GM12878 (cell line): Measurements from ENCODE around the gene DMKN. TPM values are rescaled to one million over a fixed set of nuclear protein-coding genes. Genes with fewer than 3 reads are reported as not detected.

ENCODE experiments used
- ATF3 ChIP-seq: IDR thresholded peaks from 2 replicates; pipeline ENCODE4 v1.6.1; 2011; ENCODE audit warnings: low read depth, mild to moderate bottlenecking, low read length, moderate library complexity, borderline replicate concordance; ENCODE audit errors: extremely low read depth
- E4F1 ChIP-seq: fragments of 450-650 bp; IDR thresholded peaks from 2 replicates; pipeline ENCODE4 v1.6.1; 2018; ENCODE audit warnings: borderline replicate concordance, mild to moderate bottlenecking; ENCODE audit not compliant: partially characterized antibody
- GABPA ChIP-seq: IDR thresholded peaks from 2 replicates; pipeline ENCODE4 v1.6.1; 2014; ENCODE audit warnings: antibody characterized with exemption, low read depth, mild to moderate bottlenecking, inconsistent platforms
- IKZF1 ChIP-seq: fragments of 450-650 bp; conservative IDR thresholded peaks from 2 replicates; pipeline ENCODE4 v1.6.1; 2017; ENCODE audit warnings: antibody characterized with exemption, mild to moderate bottlenecking
- JUND ChIP-seq: IDR thresholded peaks from 2 replicates; pipeline ENCODE4 v1.6.1; 2012; ENCODE audit warnings: low read depth, mild to moderate bottlenecking, low read length, improper control_type of control experiment, moderate library complexity
- KLF5 ChIP-seq: fragments of 450-650 bp; IDR thresholded peaks from 2 replicates; pipeline ENCODE4 v1.6.1; 2014; ENCODE audit warnings: mild to moderate bottlenecking; ENCODE audit not compliant: partially characterized antibody
- MAX ChIP-seq: IDR thresholded peaks from 2 replicates; pipeline ENCODE4 v1.6.1; 2012; ENCODE audit warnings: low read depth, low read length, improper control_type of control experiment
- NFYB ChIP-seq: IDR thresholded peaks from 2 replicates; pipeline ENCODE4 v1.6.1; 2011; ENCODE audit warnings: low read depth, mild to moderate bottlenecking, low read length, improper control_type of control experiment, moderate library complexity; ENCODE audit not compliant: insufficient read depth
- RELB ChIP-seq: fragments of 450-650 bp; IDR thresholded peaks from 2 replicates; pipeline ENCODE4 v1.6.1; 2017; ENCODE audit warnings: low read depth, mild to moderate bottlenecking, moderate library complexity
- RFX5 ChIP-seq: IDR thresholded peaks from 2 replicates; pipeline ENCODE4 v1.6.1; 2011; ENCODE audit warnings: low read depth, low read length, improper control_type of control experiment
- SMAD5 ChIP-seq: IDR thresholded peaks from 2 replicates; pipeline ENCODE4 v1.6.1; 2016; ENCODE audit warnings: antibody characterized with exemption, low read depth
- STAT1 ChIP-seq: fragments of 450-650 bp; conservative IDR thresholded peaks from 2 replicates; pipeline ENCODE4 v1.6.1; 2014; ENCODE audit warnings: antibody characterized with exemption, mild to moderate bottlenecking
- ZBTB11 ChIP-seq: fragments of 450-650 bp; formaldehyde crosslinking; IDR thresholded peaks from 2 replicates; pipeline ENCODE4 v1.5.0; 2022; ENCODE audit warnings: mild to moderate bottlenecking, missing genetic modification characterization
- ZNF207 ChIP-seq: fragments of 450-650 bp; IDR thresholded peaks from 2 replicates; pipeline ENCODE4 v1.6.1; 2014; ENCODE audit warnings: antibody characterized with exemption, mild to moderate bottlenecking, borderline replicate concordance
- ZNF687 ChIP-seq: fragments of 450-650 bp; IDR thresholded peaks from 2 replicates; pipeline ENCODE4 v1.6.1; 2017; ENCODE audit warnings: mild to moderate bottlenecking, moderate library complexity
- ZSCAN29 ChIP-seq: fragments of 450-650 bp; IDR thresholded peaks from 2 replicates; pipeline ENCODE4 v1.6.1; 2017; ENCODE audit warnings: mild to moderate bottlenecking, moderate library complexity
- polyA plus RNA-seq, 11 experiments: library from polyadenylated mRNA; depleted of rRNA in 4 of 11; unstranded in 6 of 11; stranded (reverse) in 5 of 11; fragments of >200 nt; fragmentation: Nextera tagmentation in 4 of 11; fragmentation: Illumina TruSeq in 1 of 11; extraction: Ambion mirVana in 4 of 11; extraction: Trizol in 1 of 11; gene quantifications; 1 replicate in 1 of 11; 2 replicates in 10 of 11; pipeline versions ENCODE4 v1.2.1 to v1.2.3, GENCODE V29; 2011 to 2016; ENCODE audit warnings: inconsistent platforms in 2 of 11, missing spikeins in 2 of 11, low read depth in 1 of 11
- total RNA-seq, 4 experiments: library from RNA; depleted of rRNA in 3 of 4; stranded (reverse); fragments of >200 nt in 3 of 4; fragmentation: Illumina TruSeq in 1 of 4; extraction: Trizol in 1 of 4; gene quantifications; 2 replicates each; pipeline versions ENCODE4 v1.2.1 to v1.2.3, GENCODE V29; 2013 to 2021

The DMKN gene
- total and polyA plus RNA-seq, 10 of the 15 experiments (the other 5 are each of a cell fraction or from before 2014, with no cell fraction given), result 36.4 to 114 (median 58.6) TPM

GRCh38 chr19:35458731-35459391, 54.6 kb downstream of the DMKN start (continued):
- no peak for TF ChIP-seq ZSCAN29
- no peak for TF ChIP-seq ZBTB11 (CRISPR knock-in tag)
- no peak for TF ChIP-seq NFYB
- TF ChIP-seq GABPA, result no peak
- TF ChIP-seq IKZF1, result peak; percentile 99
- peak; percentile 88 for TF ChIP-seq RELB
- no peak for TF ChIP-seq STAT1
- no peak for TF ChIP-seq MAX
- TF ChIP-seq E4F1, result no peak
- no peak for TF ChIP-seq ATF3
- no peak for TF ChIP-seq RFX5
- TF ChIP-seq ZNF687, result peak; percentile 77
- TF ChIP-seq ZNF207, result no peak
- TF ChIP-seq JUND, result no peak
- no peak for TF ChIP-seq SMAD5
- TF ChIP-seq KLF5, result no peak
